Measurements from ENCODE around the gene SPG7. TPM values are rescaled to one million over a fixed set of nuclear protein-coding genes. Genes with fewer than 3 reads are reported as not detected.

The SPG7 gene
- total RNA-seq, 1 experiment from 2014 or later: 118 TPM

- in situ Hi-C loops (cut with HindIII; ENCODE audit: low pct_unique_long_range_greater_than_20kb, low sequenced_read_pairs) (no loop called here), intact Hi-C loops (cut with micrococcal nuclease; ENCODE audit: unreplicated experiment) (no loop called here)
- Histone ChIP-seq H3K9me3 (ENCODE audit: control insufficient read depth, insufficient read depth, low read depth, low read length) (no peaks in the 10 kb centered on the region), H3K27me3 (ENCODE audit: control insufficient read depth, insufficient read depth, low read length) (no peaks in the 10 kb centered on the region), H3K4me1 (ENCODE audit: control insufficient read depth, insufficient read depth, low read length) (peaks cover 26% of the 10 kb centered on the region), H3K36me3 (ENCODE audit: control insufficient read depth, insufficient read depth, low read length) (peaks cover 23% of the 10 kb centered on the region; the same call in 1 of the 2 replicates), H3K27ac (ENCODE audit: low read length) (peak overlapping the region; percentile 65; the same call in 1 of the 2 replicates), H3K4me3 (ENCODE audit: low read depth in 2 of 2, low read length in 2 of 2) (peak overlapping the region; percentile 26 to 45; a peak in 3 of 4 replicates)
- POLR2A ChIA-PET: interaction anchor here (0.5 kb wide), 1 partner anchor 458 kb away, joined by 4 read pairs; no protein-coding TSS in a partner anchor
- CTCF ChIA-PET: interaction anchor here (0.6 kb wide), 1 partner anchor 325 kb away, joined by 3 read pairs; no protein-coding TSS in a partner anchor
- ATAC-seq: peak; percentile 61
- TF ChIP-seq SIN3A (IDR thresholded peaks at IDR 0.05; ENCODE audit: borderline replicate concordance, insufficient read depth, low read depth, low read length) (no peak), POLR2AphosphoS5 (IDR thresholded peaks at IDR 0.05; ENCODE audit: low read depth, low read length) (no peak)
- no peak for DNase-seq (ENCODE audit: low read depth, low spot score)
- no TSS peak for BruUV-seq (replicated peaks)
Measured at GRCh38 chr16:89565256-89565505, 57.0 kb downstream of the SPG7 start.

- in situ Hi-C loops (cut with HindIII; ENCODE audit: low pct_unique_long_range_greater_than_20kb, low sequenced_read_pairs) (no loop called here), intact Hi-C loops (cut with micrococcal nuclease; ENCODE audit: unreplicated experiment) (no loop called here)
- ATAC-seq (peak; percentile 52), DNase-seq (ENCODE audit: low read depth, low spot score) (no peak)
- TF ChIP-seq TCF7L2 (IDR thresholded peaks at IDR 0.05; ENCODE audit: low read depth, low read length) (no peak), CTCF (IDR thresholded peaks at IDR 0.05) (peak; percentile 83), POLR2AphosphoS5 (IDR thresholded peaks at IDR 0.05; ENCODE audit: low read depth, low read length) (peak; percentile 48; the same call in 1 of the 2 replicates)
- CTCF ChIA-PET: interaction anchor here (0.6 kb wide), 1 partner anchor 325 kb away, joined by 3 read pairs; no protein-coding TSS in a partner anchor
- Histone ChIP-seq H3K36me3 (ENCODE audit: control insufficient read depth, insufficient read depth, low read length) (peaks cover 20% of the 10 kb centered on the region; the same call in 1 of the 2 replicates), H3K4me3 (ENCODE audit: low read depth in 2 of 2, low read length in 2 of 2) (peak overlapping the region; percentile 26 to 45), H3K27me3 (ENCODE audit: control insufficient read depth, insufficient read depth, low read length) (no peaks in the 10 kb centered on the region), H3K4me1 (ENCODE audit: control insufficient read depth, insufficient read depth, low read length) (peaks cover 26% of the 10 kb centered on the region), H3K9me3 (ENCODE audit: control insufficient read depth, insufficient read depth, low read depth, low read length) (no peaks in the 10 kb centered on the region), H3K27ac (ENCODE audit: low read length) (peak overlapping the region; percentile 65)
- POLR2A ChIA-PET: interaction anchor here (0.5 to 0.7 kb wide), 2 partner anchors 99 to 458 kb away, joined by 4 read pairs; no protein-coding TSS in a partner anchor
- BruUV-seq (replicated peaks): no TSS peak
Measured at GRCh38 chr16:89565506-89566372, 57.5 kb downstream of the SPG7 start.

GRCh38 chr16:89567656-89568594, 59.7 kb downstream of the SPG7 start:
- POLR2A ChIA-PET: no interaction called here
- intact Hi-C loops (cut with micrococcal nuclease; ENCODE audit: unreplicated experiment) (no loop called here), in situ Hi-C loops (cut with HindIII; ENCODE audit: low pct_unique_long_range_greater_than_20kb, low sequenced_read_pairs) (no loop called here)
- CTCF ChIA-PET: no interaction called here
- Histone ChIP-seq H3K4me3 (ENCODE audit: low read depth in 2 of 2, low read length in 2 of 2) (no peak overlapping the region), H3K36me3 (ENCODE audit: control insufficient read depth, insufficient read depth, low read length) (peaks cover 4% of the 10 kb centered on the region; the same call in 1 of the 2 replicates), H3K27ac (ENCODE audit: low read length) (no peak overlapping the region), H3K27me3 (ENCODE audit: control insufficient read depth, insufficient read depth, low read length) (no peaks in the 10 kb centered on the region), H3K9me3 (ENCODE audit: control insufficient read depth, insufficient read depth, low read depth, low read length) (no peaks in the 10 kb centered on the region), H3K4me1 (ENCODE audit: control insufficient read depth, insufficient read depth, low read length) (peaks cover 25% of the 10 kb centered on the region)
- DNase-seq (ENCODE audit: low read depth, low spot score) (no peak), ATAC-seq (no peak)
- no peak for TF ChIP-seq TCF7L2 (IDR thresholded peaks at IDR 0.05; ENCODE audit: low read depth, low read length)
- no peak for TF ChIP-seq REST (IDR thresholded peaks at IDR 0.05; ENCODE audit: insufficient read depth in 1 of 2, low read depth in 2 of 2, low read length in 1 of 2)
- no peak for TF ChIP-seq POLR2AphosphoS5 (IDR thresholded peaks at IDR 0.05; ENCODE audit: low read depth, low read length)
- no peak for TF ChIP-seq CTCF (IDR thresholded peaks at IDR 0.05)
- TF ChIP-seq SIN3A (IDR thresholded peaks at IDR 0.05; ENCODE audit: borderline replicate concordance, insufficient read depth, low read depth, low read length): no peak
- BruUV-seq (replicated peaks): no TSS peak
